Activated CD4-positive, alpha-beta T cell treated with anti-CD3 and anti-CD28 coated beads, Interleukin-10, Interleukin-2, amounts not matched to agents 100 ng/mL and 50 ng/mL, durations not matched to agents 16 hours and 8 hours (primary cell): ENCODE measurements around the gene MED13L.
"Not testable (repeated sequence)": the region's sequence is repeated elsewhere in the genome, so short reads cannot be mapped to it uniquely, and the experiment has no call there.

Source experiments
- DNase-seq: peaks from one replicate; pipeline ENCODE4 v3.0.0-alpha.2; 2020

Gene MED13L

GRCh38 chr12:116245189-116245588, 32.3 kb downstream of the MED13L start:
- no peak for DNase-seq

GRCh38 chr12:116244474-116245090, 32.9 kb downstream of the MED13L start:
- no peak for DNase-seq

DNA sequence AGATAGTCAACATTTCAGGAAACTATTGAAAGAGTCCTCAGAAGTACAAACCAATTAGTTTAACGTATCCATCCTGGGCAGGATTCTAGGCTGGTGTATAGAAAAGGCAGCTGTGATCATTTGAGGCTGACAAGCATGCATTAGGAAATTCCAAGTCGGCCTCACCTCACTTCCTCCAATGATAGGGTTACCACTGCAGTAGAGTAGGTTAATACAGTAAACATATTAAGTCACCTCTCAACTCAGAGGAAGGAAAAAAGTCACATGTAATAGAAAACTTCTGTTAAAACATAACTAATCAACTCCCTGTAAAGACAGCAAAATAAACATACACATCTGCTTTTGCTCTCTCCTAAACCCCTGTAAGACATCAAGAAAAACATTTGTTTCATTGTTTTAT, 33.5 kb downstream of the MED13L start:
- peak; percentile 4 for DNase-seq

DNA sequence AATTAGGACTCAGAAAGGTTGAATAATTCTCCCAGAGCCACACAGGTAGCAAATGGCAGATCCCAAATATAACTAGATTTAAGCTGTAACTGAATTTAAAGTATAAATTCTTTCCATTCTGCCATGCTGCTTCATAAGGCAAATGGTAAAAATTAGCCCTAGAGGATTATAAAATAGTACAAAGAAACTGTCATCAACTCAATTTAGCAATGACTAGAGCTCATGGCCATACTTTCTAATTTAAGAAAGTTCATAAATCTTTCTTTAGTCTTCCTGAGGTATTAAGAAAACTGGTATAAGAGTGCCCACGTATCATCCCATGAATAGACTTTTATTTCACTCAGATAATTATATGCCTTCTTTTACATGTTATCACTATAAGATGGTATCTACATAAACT, 34.8 kb downstream of the MED13L start:
- DNase-seq: no peak

- DNase-seq: no peak
Observed at GRCh38 chr12:116241157-116241759, 36.2 kb downstream of the MED13L start.

DNA sequence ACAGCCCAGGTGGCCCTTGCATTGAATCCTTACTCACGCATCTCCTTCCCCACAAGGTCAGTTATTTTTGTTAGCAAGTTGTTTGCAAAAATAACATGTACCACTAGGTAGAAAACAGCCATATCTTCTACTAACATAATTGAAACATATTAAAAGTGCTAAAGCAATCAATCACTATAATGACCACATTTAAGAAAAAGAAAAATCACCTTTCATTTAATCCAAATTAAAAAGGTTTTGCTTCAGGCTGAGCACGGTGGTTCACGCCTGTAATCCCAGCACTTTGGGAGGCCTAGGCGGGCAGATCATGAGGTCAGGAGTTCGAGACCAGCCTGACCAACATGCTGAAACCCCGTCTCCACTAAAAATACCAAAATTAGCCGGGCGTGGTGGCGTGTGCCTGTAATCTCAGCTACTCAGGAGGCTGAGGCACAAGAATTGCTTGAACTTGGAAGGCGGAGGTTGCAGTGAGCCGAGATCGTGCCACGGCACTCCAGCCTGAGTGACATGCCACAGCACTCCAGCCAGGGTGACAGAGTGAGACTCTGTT, 38.8 kb downstream of the MED13L start:
- not testable (repeated sequence) for DNase-seq

DNA sequence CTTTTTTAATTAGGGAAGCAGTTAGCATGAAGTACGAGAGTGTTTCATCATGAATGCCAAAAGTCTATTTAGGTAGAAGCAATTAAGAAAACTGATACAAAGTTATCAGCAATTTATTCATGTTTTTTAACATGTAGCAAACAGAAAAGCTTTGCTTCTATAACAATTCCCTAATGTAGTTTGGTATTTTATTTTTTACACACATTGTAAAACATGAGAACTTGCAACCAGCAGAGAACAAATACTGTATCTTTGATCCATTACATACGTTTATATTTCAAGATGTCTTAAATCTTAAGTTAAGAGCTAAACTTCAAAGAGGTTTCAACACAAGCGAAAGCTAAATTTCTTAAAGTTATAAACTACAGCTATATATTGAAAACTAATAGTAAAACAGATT, 39.3 kb downstream of the MED13L start:
- no peak for DNase-seq

GRCh38 chr12:116236976-116237375, 40.5 kb downstream of the MED13L start:
- no peak for DNase-seq

GRCh38 chr12:116236148-116236731, 41.3 kb downstream of the MED13L start:
- DNase-seq: peak; percentile 68

GRCh38 chr12:116234148-116234547, 43.3 kb downstream of the MED13L start:
- not testable (repeated sequence) for DNase-seq

GRCh38 chr12:116233669-116234068, 43.8 kb downstream of the MED13L start:
- DNase-seq: no peak

- no peak for DNase-seq
Observed at GRCh38 chr12:116227811-116228210, 49.7 kb downstream of the MED13L start.

DNA sequence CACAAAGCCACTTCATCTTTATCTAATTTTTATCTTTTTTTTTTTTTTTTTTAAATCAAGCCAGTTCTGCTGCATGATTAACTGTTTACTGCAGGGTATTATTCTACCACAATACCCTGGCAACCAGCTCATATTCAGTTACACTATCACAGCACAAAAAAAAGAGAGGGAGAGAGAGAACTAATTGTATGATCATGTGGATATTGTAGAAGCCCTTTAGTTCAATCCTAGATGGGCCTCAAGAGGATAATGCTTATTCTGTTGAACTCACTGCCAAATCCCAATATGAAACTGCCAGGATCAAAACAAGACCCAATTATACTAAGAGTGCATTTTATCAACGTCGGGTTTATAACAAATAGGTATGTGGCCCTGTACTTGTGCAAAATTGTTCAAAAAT, 51.5 kb downstream of the MED13L start:
- DNase-seq: no peak

- no peak for DNase-seq
Observed at GRCh38 chr12:116222358-116222757, 55.1 kb downstream of the MED13L start.

- DNase-seq: no peak
Observed at GRCh38 chr12:116220756-116221155, 56.7 kb downstream of the MED13L start.

DNA sequence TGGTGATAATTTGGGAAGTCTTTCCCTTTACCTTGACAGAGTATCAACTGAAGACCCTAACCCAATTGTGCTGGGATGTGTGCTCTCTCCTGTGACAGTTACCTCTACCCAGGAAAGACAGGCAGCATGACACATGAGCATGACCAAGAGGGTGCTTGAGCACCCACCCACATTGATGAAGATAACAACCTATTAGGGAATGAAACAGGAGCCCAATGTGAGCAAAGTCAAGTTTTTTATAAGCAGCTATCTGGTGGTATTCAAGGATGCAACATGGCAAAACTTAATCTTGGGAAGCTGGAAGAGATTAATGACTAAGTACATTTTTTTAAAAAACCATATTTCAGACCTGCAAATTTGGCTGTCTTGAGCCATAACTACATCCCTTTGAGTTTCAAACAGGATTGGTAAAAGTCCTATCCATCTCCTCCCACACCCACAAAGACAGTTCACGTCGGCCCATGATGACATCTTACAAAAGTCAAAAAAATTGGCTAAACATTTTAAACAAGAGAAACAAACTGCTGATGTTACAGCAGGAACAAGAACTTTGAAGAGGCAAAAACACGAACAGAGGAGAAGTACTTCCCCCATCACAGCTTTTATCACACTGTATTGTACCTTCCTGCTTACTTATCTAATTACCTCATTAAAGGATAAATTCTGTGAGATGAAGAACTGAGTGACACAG, 60.3 kb downstream of the MED13L start:
- DNase-seq: no peak

- no peak for DNase-seq
Observed at GRCh38 chr12:116216022-116216756, 61.3 kb downstream of the MED13L start.

- DNase-seq: no peak
Observed at GRCh38 chr12:116215023-116215422, 62.5 kb downstream of the MED13L start.

- DNase-seq: no peak
Observed at GRCh38 chr12:116213885-116214527, 63.5 kb downstream of the MED13L start.

DNA sequence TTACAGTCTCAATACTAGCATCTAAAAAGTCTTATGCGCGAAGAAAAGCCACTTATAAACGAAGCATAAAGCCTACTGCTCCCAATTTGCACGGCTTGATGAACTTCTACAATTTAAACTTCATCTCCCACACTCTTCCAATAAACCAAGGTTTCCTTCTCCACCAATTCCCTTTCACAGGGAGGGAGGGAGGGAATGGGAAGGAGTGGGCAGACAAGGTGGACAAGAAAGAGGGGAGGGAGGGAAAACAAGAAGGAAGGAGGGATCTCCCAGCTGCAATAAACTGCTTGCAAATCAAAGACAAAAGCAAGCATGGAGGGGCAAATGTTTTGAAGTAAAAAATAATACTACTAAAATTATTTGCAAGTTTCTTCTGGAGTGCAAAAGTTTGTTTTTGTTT, 64.5 kb downstream of the MED13L start:
- DNase-seq: no peak

- DNase-seq: no peak
Observed at GRCh38 chr12:116210762-116211161, 66.7 kb downstream of the MED13L start.

DNA sequence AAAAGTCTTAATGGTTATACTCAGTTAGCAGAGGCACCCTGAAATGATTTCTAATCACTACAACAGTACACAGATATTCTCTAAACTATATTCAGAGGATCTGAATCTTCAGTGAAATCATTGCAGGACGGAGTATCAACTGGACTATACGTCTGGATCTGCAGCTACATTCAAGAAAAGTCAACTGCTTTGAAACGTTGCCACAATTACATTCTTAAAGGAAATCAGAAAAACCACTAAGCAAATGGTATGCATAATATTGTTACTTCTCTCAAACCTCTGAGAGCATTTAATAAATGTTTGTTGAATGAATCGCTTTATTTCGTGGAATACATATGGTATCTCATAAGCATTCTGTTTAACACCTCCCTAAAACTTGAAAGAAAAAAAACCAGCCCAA, 67.4 kb downstream of the MED13L start:
- DNase-seq: no peak

DNA sequence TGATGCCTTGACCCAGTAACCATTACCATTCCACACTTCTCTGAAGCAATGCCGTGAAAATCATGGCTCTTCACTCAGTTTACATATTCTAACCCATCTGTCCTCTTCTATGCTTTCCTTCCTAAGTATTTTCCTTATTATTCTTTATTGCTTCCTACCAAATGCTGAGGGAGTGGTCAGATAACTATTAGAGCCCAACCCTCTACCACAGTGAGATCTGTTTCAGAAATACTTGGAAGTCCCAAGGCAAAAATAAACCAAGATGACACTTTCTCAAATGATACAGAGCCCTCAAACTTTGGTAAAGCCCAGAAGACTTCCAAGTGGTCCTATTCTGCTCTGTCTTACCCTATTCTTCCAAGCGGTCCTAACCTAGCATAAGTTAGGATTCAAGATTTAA, 68.0 kb downstream of the MED13L start:
- no peak for DNase-seq
